AG10803 (cell line): ENCODE data around the gene DLGAP1.

Experiments used
- DNase-seq: peaks from one replicate; pipeline ENCODE4 v3.0.0; 2010; ENCODE audit warnings: low read depth
- H3K4me3 ChIP-seq: 2 replicates; pipeline ENCODE4 v1.5.1; 2011; ENCODE audit warnings: mild to moderate bottlenecking, low read length, control low read depth
- TF ChIP-seq, protein P1 (sequence below): conservative IDR thresholded peaks from 2 replicates; pipeline ENCODE4 v1.5.1; 2011; ENCODE audit warnings: mild to moderate bottlenecking, low read length, control low read depth, inconsistent platforms

Gene DLGAP1

DNA sequence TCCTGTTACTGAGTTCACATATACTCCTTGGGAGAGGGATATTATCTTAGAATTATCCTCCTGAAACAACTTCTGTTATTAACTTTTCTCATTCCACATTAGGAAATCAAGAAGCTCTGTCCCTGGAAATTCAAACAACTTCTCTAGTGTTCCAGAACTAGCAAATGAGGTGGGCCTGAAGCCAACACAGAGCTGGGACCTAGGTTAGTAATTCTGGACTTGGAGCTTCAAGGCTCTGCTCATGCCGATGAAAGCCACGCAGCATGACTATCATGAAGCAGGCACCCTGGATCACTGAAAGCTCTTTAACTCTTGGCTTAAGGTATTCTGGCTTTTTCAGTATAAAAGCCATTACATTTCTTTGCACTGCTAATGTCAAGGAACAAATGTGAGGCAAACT lies 762.4 kb downstream of the DLGAP1 start:
- TF ChIP-seq, protein P1, sequence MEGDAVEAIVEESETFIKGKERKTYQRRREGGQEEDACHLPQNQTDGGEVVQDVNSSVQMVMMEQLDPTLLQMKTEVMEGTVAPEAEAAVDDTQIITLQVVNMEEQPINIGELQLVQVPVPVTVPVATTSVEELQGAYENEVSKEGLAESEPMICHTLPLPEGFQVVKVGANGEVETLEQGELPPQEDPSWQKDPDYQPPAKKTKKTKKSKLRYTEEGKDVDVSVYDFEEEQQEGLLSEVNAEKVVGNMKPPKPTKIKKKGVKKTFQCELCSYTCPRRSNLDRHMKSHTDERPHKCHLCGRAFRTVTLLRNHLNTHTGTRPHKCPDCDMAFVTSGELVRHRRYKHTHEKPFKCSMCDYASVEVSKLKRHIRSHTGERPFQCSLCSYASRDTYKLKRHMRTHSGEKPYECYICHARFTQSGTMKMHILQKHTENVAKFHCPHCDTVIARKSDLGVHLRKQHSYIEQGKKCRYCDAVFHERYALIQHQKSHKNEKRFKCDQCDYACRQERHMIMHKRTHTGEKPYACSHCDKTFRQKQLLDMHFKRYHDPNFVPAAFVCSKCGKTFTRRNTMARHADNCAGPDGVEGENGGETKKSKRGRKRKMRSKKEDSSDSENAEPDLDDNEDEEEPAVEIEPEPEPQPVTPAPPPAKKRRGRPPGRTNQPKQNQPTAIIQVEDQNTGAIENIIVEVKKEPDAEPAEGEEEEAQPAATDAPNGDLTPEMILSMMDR: no peak
- DNase-seq: no peak
- H3K4me3 ChIP-seq: no peak overlapping the region

DNA sequence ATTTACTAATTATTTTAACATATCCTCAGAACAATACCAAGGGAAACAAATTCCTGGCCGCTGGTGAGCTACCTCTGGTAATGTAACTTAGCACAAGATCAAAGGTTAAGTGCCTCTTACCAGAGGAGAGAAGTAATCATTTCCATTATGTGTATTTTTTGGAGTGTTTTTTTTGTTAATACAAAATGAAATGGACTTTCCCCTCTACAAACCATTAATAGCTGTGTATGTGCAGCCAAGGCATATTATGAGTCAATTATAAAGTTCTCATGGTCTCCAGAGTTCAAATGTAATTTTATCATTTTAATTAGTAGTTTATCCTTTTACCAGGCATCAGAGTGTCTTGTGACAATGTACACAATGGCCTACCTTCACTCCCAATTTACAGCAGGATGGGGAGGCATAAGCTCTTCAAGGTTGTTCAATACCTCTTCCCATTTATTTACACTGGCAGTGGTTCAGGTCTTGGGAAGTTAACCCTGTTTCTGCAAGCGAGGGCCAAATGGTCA lies 762.9 kb downstream of the DLGAP1 start:
- no peak overlapping the region for H3K4me3 ChIP-seq
- TF ChIP-seq, protein P1: no peak

DNA sequence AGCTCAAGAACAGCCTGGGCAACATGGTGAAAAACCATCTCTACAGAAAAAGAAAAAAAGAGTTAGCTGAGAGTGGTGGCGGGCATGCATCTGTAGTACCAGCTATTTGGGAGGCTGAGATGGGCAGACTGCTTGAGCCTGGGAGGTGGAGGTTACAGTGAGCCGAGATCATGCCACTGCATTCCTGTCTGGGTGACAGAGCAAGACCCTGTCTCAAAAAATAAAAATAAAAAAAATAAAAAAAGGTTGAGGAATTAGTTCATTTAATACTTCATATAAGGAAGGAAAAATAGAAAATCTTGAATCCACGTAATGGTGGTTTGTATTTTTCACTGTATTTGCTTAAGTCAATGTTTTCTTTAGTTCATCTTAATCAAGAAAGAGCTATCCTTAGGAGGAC lies 763.4 kb downstream of the DLGAP1 start:
- no peak for DNase-seq
- H3K4me3 ChIP-seq: no peak overlapping the region
- TF ChIP-seq, protein P1: no peak

More for the DNA sequence above, 762.9 kb downstream of the DLGAP1 start:
- no peak for DNase-seq

DNA sequence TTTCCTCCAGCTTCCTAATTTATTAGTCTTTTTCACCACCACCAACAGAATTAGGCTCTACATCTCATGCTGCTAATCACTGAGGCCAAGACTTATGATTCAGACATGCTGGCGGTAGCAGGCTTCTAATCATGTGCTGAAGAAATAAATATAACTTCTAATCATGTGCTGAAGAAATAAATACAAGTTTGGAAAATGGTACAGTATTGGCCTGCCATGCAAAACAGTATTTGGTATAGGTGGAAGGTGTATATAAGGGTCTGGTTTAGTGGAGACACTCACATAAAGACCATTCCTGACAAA lies 764.4 kb downstream of the DLGAP1 start:
- H3K4me3 ChIP-seq: no peak overlapping the region
- TF ChIP-seq, protein P1: no peak
- DNase-seq: no peak

DNA sequence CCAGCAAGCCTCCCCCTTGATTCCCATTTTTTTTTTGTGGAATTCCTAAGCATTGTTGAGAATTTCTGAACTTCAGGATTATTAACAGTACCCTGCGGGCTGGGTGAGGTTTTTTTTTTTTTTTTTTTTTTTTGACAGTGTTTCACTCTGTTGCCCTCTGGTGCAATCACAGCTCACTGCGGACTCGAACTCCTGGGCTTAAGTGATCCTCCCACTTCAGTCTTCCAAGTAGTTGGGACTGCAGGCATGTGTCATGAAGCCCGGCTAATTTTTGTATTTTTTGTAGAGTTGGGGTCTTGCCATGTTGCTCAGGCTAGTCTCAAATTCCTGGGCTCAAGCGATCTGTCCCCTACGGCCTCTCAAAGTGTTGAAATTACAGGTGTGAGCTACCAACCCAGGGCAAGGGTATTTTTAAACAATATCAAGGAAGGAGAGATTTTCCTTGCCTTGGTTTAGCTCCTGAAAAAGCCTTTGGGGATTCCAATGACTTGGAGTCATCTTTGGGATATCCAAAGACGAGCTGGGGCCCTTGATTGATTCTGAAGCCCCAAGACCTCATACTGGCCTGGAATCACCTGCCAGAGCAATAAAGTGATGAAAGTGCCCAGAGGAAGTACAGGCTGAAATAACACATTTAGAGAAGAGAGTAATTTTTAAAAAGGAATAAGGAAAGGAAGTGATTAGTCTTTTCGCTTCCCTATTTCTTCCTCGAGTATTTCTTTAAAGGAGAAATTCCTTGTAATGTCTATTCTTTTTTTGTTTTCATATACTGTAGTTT lies 764.9 kb downstream of the DLGAP1 start:
- no peak for DNase-seq
- no peak overlapping the region for H3K4me3 ChIP-seq
- TF ChIP-seq, protein P1: no peak

DNA sequence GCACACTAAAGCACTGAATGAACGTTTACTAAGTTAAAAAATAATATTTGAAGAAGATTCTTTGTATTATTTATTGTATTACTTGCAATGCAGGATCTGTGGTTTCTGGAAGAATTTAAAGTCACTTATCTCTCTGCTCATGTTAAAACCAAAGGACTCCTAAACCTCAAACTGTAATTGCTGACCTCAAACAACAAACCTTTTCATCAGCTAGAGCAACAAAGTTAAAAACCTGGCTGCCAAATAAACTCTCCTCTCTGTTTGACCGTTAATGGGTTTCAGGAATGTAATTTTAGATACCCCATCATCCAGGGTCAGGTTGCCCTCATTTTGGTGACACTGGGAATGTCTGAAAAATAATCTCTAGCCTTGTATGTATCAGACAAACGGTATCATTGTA lies 766.0 kb downstream of the DLGAP1 start:
- no peak overlapping the region for H3K4me3 ChIP-seq
- no peak for DNase-seq
- TF ChIP-seq, protein P1: no peak

DNA sequence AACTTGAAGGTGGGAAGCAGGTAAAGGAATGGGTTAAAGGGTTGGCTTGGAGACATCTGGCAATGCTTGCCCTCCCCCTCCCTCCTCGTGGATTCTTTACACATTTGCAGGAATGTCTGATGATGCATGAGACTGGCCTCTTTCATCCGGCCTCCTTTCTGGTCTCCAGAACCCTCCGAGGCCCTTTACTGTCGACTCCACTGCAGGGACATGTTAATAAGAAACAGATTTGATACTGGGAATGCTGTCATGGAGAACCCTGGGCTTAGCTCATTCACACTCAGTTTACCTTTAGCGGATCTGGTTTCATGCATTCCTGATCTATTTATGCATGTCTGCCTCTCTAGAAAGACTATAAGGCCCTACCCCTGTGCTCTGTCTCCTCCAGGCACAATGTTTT lies 766.4 kb downstream of the DLGAP1 start:
- H3K4me3 ChIP-seq: no peak overlapping the region
- TF ChIP-seq, protein P1: no peak
- peak; percentile 98 for DNase-seq
